Activated CD4-positive, alpha-beta T cell treated with anti-CD3 and anti-CD28 coated beads, Interleukin-2, amount 50 U/mL, for 4 hours (primary cell): ENCODE data around the gene EPHB3.

Experiments
- DNase-seq, 2 experiments: peaks; one replicate each; pipeline ENCODE4 v3.0.0-alpha.2; 2020

The EPHB3 gene

DNA sequence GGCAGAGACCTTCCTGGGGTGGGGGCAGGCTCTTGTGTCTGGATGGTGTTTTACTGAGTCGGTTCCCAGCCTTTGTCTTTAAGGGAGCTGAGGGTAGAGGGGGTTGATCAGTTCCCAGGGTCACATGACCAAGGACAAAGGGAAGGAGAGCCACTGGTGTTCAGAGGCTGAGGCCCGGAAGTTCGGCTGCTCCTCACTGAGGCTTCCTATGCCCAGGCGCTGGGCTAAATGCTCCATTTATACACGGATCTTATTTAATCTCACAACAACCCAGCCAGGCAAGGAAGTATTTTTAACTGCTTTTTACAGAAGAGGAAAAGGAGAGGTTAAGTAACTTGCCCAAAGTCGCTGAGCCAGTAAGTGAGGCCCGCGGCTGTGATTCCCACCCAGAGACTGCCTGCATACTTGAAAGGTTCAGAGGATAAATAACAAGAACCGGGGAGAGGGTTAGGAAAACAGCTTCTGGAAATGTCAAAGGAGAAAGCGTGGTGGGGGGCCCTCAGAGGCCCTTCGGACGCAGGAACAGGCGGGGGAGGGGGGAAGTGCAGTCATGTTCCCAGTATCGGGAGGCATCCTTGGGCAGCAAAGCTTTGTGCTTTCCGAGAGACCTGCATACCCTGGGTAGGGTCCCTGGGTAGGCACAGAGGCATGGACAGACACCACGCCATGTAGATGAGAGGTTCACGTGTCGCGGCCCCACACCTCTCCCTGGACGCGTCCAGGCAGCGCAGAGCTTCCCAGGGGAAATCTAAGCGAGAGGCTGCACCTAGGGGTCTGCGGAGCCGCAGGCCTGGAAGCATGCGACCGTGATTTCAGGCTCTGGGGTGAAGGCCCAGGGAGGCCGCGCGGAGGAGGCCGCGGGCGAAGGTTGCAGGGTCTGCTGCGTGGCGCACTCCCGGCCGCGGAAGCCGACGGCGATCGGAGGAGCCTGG lies 21.3 kb downstream of the EPHB3 start:
- no peak for DNase-seq

DNA sequence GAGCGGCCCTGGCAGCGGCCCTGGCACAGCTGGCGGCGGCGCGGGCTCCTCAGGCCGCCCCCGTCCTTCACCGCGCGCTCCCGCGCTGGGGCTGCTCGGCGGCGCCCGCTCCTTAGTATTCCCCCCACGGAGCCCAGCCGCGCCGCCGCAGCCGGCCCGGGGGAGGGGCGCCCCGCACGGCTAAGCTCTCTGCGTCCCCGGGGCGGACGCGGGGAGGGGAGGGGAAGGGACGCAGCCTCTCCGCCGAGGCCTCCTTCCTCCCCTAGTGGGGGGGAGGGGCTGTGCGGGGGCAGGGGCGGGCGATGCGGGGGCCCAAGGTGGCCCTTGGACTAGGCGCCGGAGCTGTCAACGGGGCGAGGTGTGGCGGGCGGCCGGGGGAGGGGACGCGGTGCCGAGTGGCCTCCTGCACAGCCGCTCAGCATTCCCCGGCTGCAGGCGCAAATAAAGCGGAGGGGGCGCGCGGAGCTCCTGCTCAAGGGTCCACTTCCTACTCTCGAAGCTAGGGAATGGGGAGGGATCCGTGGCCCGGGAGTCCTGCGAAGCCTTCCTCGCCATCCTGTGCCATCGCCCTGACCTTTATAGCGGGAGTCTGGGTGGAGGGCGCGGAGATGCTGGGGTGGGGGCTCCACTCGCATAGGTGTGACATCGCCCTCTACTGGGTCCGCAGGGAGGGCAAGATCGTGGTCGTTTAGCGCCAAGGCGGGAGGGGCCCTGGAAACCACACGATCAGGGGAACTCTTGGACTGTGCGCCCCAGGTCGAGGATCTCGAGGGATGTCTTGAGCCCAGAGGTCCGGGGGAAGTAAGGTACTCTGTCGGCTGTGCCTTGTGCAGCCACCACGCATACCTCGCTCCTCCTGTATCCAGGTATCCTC lies 22.2 kb downstream of the EPHB3 start:
- no peak for DNase-seq

DNA sequence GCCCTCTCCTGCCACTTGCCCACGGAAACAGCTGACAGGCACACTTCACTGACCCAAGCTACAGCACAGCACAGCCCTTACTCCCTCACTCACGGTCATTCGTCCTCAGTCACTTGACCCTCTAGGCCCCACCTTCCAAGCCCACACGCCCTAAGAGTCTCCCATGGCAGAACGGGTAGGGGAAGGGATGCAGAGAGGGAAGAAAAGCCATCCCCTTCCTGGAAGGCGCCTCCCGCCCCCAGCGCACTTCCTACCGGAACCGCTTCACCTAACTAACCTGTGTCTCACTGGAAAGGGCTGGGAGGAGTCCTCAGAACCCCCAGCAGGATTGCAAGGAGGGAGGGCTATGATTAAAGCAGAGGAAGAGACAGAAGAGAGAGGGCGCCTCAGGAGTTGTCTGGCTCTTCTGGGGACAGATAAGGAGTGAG lies 22.9 kb downstream of the EPHB3 start:
- no peak for DNase-seq

DNA sequence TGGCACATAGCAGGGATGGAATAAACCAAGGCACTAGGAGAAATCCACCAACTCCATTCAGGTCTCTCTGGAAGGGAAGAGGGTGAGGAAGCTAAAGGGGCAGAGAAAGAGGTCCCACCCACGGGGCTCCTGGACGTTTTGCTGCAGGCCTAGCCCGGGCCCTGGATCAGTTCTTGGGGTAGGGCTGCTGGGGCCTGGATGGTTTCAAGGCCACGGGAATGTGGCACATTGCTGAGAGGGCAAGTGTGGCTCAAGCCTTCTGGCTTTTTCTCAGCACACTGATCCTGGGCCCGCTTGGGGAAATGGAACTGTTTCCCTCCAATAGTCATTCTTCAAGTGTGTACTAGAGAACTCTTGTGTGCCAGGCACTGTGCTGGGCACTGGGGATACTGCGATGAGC lies 24.0 kb downstream of the EPHB3 start:
- no peak for DNase-seq

DNA sequence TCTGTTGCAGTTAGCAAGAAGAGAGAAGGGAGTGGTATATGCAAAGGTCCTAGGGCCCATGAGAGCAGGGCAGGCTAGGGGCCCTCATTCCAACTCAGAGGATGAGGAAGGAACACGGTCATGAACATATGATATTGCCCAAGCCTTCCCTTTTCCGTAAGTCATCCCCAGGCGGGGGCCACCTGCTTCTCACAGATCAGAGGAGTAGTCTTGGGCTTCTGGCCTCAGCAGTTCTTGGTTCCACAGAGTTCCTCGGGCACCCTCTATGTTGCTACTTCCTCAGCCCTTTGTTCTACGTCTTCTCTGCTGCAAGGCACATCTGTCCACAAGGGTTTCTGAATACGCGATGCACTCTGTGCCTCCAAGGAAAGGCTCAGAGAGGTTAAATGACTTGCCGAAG lies 25.3 kb downstream of the EPHB3 start:
- DNase-seq: no peak

DNA sequence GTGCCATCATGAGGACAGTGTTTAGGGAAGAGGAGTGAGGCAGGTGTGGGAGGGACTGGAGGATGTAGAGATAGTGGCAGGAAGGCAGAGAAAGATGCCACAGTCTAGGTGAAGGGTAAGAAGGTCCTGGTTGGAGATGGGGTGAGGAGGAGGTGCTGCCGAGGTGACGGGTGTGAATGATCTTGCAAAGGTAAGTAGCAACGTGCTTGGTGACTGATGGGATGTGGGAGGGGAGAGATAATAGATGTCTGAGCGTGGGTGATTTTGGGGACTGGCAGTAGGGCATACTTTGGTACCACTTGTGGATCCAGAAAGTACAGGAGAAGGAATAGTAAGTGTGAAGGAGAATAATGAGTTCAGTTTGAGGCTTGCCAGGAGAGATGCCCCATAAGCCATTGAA lies 27.2 kb downstream of the EPHB3 start:
- DNase-seq: no peak

DNA sequence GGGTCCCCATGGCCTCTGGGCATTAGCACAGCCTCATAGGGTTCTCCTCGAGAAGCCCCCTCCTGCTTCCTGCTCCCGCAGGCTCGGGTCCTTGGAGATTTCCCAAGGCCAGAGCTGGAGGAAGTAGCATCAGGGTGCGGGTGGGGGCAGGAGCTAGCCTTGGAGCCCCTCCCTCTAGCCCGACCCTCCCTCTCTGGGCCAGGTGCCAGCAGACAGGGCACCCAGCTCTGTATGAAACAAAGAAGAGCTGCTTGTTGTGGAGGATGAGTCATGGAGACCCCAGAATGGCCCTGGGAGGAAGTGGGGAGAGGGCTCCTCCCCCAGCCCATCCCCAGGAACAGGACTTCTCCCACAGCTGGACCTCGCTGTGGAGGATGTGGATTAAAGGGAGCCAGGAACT lies 29.2 kb downstream of the EPHB3 start:
- DNase-seq: no peak

DNA sequence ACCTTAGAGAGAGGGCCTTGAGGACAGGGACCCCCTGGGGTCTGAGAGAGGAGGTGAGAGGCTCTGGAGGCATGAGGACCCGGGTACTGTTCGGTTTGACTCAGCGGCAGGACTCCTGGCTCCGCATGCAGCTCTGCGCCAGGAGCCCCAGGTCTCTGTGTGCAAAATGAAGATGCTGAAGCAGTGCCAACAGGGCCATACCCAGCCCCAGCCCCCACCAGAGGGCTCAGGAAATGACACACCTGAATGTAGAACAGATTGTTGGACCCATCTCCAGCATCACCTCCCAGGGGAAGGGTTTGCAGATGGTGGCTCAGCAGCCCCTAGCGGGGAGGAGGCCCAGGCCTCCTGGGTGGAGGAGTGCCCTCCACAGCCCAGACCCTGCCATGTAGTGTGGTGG lies 30.2 kb downstream of the EPHB3 start:
- no peak for DNase-seq

DNA sequence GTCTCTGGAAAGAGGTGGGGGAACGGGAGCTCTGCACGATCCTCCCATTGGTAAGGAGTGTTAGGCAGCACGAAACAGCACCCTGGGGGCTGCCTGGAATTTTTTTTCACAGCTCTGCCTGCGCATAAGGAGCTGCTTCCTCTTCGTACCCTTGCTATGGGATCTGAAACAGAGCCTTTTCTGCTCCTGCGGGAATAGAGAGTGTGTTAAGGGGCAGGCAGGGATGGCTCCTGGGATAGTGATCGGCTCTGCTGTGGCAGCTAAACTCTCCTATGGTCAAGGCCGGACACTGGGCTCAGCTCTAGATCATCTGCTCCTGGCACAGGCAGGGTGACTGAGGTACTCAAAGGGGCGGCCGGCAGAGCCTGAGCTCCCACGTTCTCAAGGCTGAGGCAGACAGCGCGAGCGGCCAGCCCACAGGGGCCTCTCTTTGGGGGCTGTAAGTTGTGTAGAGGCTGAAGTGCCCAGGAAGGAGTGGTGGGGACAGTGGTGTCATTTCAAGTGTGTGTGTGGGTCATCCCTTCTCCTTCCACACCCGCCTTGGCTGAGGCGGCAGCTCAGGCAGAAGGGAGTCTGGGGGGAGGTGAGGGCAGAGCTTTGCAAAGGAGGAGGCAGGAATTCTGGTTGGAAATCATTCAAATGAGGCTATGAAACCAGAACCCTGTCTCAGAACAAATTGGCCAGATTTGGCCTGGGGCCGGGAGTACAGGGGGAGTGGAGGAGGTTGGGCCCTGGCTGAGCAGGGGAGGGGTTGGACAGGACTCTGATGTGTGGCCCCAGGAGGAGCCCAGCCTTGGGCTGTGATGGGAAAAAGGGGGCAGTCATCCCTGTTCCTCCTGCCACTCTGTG lies 31.0 kb downstream of the EPHB3 start:
- no peak for DNase-seq

DNA sequence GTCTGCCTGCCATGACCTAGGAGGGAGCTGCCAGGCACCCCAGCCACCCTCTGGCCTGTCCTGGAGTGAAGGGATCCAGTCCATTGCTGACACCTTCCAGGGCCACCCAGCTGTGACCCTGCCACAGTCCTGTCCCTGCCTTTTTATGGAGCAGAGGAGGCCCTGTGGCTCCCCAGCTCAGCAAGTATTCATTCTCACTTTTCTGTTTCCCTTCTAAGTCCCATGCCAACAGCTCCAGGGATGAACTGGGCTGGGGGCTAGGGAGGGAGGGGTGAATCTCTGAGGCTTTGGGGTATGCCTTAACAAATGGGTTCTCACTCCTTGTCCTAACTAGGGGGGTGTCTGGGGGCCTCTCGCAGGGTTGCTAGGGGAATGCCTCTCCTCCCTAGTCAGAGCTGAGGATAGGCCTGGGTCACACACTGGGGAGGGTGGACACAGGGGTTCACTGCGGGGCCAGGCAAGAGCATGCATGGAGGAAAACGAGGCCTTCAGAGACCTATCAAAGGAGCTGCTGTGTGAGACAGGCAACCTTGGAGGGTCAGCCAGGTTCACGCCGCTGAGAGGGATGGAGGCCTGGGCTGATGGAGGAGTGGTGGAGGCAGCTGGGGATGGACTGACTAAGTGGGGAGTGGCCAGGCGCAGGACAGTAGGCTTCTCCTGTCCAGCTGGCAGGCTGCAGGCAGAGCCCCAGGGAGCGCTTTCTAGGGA lies 31.8 kb downstream of the EPHB3 start:
- no peak for DNase-seq

DNA sequence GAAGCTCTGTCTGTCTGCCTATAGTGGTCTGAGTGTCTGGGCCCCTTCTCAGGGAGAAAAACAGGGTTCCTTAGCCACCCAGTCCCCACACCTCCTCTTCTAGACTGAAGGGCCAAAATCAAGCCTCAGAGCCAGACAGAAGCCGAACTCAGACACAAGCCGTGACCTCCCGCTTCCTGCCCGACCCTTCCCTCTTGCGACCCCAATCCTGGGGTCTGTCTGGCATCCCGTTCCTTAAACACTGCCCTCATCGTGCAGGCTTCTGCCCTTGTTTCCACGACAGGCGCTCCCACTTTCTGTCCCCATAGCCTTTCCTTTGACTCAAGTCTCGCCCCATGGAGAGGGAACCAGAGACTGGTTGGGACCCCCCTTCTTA lies 32.3 kb downstream of the EPHB3 start:
- no peak for DNase-seq

DNA sequence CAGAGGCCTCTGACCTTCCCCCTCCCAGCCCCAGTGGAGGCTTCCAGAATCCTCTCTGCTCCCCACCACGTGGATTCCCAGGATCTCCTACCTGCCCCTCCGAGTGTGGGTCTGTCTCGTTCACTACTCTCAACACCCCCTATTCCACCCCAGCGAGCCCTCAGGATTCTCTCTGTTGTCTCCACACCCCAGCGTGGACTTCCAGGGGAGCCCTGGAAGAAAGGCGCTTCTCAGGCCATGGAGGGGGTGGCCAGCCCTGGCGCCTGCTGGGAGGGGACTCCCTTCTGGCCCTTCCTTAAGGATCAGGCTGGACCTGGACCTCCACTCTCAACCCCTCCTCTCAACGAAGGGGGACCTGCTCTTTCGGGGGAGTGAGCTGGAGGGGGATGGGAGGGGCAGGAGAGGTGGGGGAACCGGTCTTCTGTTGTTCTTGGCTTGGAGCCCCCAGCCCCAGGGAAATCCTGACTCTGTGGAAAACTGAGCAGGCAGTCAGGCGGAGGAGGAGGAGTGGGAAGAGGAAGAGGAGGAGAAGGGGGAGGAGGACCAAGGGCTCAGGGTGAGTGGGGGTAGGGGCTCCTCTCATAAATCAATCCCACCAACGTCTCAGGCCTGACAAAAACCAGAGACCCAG lies 32.9 kb downstream of the EPHB3 start:
- no peak for DNase-seq

DNA sequence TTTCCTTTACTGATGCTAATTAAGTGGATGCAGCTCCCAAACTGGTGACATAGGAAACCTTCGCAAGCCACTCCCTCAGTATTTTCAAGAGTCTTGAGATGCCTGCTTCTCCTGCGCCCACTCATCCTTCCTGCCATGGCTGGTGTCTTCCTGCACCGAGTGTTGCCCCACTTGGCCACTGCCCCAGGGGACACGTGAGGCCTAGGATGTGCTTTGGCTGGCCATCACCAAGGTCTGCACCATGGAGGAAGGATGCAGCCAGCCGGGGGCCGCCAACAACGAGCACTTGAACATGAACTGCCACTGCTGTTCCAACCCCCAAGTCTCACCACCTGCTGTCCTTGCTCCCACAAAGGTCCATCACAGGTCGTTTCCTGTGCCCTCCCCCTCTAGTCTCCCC lies 34.1 kb downstream of the EPHB3 start:
- DNase-seq: no peak

DNA sequence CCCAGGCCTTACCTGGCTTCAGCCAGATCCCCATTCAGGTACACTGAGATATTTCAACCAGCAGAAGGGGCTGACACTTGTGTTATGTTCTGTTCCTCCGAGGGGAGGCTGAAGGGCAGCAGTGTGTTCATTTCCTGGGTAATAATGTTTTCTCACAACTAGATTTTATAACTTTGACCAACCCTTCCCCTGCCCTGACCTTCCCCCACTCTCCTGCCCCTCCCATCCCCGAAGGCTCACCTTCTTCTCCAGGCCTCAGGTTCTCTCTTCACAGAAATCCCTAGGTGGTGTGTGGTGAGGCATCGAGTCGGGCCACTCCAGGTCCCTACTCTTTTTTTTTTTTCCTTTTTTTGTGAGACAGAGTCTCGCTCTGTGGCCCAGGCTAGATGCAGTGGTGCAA lies 34.6 kb downstream of the EPHB3 start:
- DNase-seq: no peak

DNA sequence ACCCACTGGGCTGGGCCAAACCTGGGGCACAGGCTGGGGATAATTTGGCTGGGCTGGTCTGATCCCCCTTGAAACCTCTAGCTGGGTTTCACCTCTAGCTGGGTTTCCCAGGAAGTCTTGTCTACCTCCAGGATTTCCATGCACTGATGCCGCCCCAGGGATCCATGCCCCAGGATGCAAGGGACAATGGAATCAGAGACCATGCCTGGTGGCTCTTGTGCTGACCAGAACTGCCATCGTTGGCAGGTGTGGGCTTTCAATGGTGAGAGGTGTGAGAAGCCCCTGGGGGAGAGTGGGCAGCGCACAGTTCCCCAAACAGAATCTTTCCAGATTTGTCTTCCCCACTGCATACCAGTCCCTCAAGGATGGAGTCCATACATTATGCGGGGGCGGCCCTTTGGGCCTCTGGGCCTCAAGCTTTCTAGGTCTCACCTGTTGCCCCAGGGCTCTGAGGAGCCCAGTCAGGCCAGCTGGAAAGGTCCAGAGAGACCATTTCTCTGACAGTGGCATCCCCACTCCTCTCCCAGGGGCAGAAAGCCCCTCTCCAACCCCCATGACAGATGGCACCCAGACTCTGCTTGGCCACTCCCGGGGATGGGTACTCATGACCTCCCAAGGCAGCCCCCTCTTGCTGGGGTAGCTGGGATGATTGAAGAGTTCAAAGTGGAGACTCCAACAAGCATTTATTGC lies 35.4 kb downstream of the EPHB3 start:
- DNase-seq: no peak

DNA sequence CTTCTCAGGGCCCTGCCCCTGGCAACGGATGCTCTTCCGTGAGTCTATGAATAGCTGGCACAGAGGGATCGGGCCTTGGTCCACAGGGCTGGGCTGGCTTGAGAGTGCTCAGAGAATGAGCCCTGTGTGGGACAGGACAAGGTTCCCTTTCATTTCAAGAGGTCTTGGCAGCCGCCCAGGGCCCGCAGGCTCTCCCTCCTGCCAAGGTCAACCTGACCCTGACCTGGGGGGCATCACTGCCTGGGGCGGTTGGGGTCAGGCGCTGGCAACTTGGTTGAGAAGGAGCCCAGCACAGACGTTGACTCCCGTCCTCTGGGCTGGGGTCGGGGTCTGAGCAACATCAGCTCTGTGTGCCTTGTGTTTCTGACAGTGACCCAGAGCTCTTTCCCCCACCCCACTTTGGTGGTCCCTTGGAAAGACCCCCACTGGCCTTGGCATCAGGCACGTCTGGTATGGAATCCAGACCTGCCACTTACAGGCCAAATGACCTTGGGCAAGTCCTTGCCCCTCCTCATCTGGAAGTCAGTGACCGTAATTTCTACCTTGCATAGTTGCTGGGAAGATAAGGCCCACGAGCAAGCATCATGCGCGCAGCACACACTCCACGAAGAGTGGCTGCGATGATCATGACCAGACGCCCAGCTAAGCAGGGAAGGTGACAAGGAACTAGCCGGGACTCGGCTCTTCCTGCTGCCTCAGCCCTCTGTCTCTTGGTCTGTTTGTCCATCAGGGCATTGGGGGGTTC lies 36.4 kb downstream of the EPHB3 start:
- DNase-seq: no peak

DNA sequence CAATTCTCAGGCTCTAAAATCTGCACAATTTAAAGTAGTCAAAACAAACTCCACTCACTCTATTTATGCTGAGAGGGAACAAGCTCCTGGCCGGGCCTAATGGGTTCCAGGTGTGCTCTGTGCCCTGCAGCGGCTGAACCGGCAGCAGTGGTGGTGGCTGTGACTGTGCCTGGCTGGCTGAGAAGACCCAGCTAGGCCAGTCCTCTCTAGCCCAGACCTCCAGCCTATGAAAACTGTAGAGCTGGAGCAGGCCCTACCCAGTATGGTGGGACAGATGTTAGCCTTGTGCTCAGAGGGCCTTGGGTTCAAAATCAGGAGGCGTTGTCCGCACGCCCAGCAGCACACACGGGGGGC lies 37.0 kb downstream of the EPHB3 start:
- DNase-seq: no peak

DNA sequence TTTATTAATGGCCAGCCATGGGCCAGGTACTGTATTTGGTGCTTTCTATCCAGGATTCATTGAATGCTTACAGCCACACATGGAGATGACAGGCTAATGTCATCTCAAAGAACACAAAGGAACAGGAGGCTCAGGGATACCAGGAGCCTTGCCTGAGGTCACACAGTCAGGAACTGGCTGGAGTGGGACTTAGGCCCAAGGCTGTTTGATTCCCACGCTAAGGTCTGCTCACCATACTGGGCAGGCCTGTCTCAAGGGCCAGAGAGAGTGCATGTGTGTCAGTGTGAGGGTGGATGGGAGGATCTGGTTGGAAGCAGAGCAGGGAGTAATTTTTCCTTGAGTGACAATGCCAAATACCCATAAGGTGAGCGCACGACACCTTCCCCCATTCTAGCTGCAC lies 37.6 kb downstream of the EPHB3 start:
- no peak for DNase-seq

DNA sequence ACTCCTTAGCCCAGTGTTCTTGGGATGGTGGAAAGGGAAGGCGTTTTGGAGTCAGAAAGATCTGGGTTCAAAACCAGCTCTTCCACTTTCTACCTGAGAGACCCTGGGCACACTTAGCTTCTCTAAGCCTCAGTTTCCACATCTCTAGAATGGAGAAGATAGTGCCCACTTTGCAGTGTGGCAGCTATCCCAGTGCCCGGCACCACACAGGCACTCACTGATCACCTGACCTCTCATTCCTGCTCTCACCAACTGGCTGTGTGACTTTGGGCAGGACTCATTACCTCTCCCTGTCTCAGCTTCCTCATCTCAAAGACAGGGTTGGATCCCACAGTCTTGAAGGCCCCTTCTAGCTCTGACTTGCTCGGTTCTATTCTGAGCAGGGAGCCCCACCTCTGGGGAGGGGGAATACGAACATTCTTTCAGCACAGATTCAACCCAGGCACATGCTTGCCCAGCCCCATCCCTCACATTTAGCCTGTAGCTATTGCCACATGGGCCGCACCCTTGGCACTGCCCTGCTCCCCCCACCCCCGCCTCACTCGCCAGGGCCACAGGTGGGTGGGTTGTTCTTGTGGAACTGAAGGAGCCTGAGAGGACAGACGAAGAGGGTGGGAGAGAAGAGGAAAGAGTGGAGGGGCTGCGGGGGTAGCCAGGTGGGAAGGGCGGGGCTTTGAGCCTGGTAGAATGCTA lies 39.2 kb downstream of the EPHB3 start:
- no peak for DNase-seq
